HG02852 (cell line): ENCODE measurements around the gene PRKAG1.
"Not testable (repeated sequence)": the region's sequence is repeated elsewhere in the genome, so short reads cannot be mapped to it uniquely, and the experiment has no call there.

Experiments
- ATAC-seq: cut with Tn5 transposase; IDR thresholded peaks from one replicate; pipeline ENCODE4 v1.9.1; 2021; ENCODE audit warnings: mild to moderate bottlenecking, moderate library complexity; ENCODE audit not compliant: unreplicated experiment

The PRKAG1 gene

GRCh38 chr12:49018261-49019119 lies at the start of gene PRKAG1:
TSS of gene PRKAG1 (minus strand) at chr12:49018776. CDS start at chr12:49018740, 36 bp downstream.
- peak; percentile 85 for ATAC-seq

GRCh38 chr12:49066120-49066519 lies 47.5 kb upstream of the PRKAG1 start:
- ATAC-seq, result no peak

- no peak for ATAC-seq
Measured at GRCh38 chr12:49064767-49065152, 46.2 kb upstream of the PRKAG1 start.

DNA sequence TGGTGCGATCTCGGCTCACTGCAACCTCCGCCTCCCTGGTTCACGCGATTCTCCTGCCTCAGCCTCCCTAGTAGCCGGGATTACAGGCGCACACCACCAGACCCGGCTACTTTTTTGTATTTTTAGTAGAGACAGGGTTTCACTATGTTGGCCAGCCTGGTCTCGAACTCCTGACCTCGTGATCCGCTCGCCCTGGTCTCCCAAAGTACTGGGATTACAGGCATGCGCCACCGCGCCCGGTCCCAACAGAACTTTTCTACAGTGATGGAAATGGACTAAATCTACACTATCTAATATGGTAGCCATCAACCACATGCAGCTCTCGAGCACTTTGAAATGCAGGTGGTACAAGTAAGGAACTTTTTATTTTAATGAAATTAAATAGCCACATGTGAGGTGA lies 43.3 kb upstream of the PRKAG1 start:
- not testable (repeated sequence) for ATAC-seq

DNA sequence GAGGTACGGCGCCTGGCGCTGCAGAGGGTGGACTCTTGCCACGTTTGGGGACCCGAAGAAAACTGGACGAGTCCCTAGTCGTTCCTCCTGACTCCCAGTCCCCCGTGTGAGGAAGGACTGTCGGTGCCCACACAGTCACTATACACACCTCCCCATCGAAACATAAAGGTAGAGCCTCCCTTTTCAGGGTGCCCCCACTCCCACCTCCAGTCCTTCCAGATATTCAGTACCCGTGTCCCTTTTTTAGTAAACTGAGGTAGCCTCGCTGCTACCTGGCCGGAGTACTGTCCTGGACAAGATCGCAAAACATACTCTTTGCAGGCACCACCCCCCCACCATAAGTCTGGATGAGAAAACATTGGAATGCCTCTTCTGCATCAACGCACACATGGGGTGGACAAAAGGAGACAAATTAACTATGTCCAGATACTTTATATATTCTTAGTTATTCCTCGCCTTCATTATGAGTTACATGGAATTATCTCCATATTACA lies 42.6 kb upstream of the PRKAG1 start:
- no peak for ATAC-seq

GRCh38 chr12:49060237-49061156 lies 41.9 kb upstream of the PRKAG1 start, which contains the start of gene KMT2D:
TSS of gene KMT2D (minus strand) at chr12:49060794. CDS start at chr12:49055324, 5,470 bp downstream.
- ATAC-seq, result peak; percentile 49

DNA sequence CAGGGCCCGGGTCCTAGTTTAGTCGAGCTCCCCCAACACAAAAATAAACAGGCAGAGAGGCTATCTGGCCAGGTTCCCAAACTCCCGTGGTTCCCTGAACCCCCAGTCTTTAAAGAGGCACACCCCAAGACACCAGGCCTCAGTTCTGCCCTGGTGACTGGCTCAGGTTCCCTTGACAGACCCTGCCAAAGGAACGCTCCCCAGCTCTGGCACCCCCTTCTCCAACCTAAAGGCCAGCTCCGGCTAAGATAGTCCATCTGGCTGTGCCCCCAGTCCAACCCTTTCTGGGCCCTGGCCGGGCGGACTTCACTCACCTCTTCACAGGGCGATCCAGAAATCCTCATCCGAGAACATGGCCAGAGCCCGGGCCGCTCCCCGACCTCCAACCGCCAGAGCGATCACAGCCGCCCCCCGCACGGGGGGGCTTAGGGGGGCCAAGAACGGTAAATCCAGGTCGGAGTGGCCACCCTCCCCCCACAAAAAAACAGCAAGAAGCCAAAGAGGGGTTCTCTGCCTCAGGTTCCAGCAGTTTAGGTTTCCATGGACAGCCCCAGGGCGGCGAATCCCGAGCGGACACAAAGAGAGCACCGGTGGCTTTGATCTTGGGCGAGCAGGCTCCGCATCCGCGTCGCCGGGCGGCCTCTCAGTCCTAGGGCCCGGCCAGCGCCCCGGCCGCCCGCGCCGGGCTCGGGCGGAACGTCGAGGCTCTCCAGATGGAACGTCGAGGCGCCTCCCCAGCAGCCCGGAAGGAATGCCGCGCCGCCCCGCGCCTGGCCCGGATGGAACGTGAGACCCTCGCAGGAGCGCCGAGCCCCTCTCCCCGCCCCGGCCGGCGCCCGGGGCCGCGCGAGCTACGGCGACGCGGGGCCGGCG lies 41.0 kb upstream of the PRKAG1 start:
- peak; percentile 13 for ATAC-seq

- no peak for ATAC-seq
Measured at GRCh38 chr12:49059045-49059298, 40.4 kb upstream of the PRKAG1 start.

GRCh38 chr12:49058366-49059044 lies 39.9 kb upstream of the PRKAG1 start:
- no peak for ATAC-seq

GRCh38 chr12:49057888-49058287 lies 39.3 kb upstream of the PRKAG1 start:
- no peak for ATAC-seq

DNA sequence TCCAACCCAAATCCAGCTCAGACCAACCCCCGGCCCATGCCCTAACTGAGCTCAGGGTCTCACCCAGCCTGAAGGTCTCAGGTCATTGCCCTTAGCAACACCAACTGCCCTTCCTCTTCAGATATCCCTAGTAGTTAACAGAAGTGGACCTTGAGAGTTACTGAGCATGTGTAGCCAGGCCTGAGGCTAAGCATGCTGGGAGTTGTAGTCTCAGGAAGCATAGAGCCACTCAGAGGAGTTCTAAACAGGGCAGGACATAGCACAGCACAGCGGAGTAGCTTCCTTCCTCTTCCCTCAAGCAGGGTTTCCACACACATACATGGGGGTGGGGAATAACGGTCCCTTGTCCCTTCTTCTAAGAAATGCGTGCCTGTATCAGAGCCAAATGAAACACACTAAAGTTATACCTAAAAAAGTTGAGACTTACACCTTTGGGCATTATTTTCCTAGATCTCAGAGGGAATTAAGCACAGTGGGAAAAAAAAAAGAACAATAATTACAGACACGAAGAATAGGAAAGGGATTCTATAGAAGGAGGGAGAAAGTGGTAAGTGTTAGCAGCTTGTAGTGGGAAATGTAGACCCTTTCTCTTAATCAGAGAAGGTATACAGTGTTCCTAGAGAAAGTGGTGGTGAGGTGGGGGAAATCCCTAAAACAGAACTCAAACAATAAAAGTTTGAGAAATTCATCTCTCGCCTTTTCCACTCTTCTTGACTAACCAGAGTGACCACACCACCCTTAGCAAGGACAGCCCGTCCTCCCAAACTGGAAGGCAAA lies 37.6 kb upstream of the PRKAG1 start:
- peak; percentile 68 for ATAC-seq

GRCh38 chr12:49055092-49055491 lies 36.5 kb upstream of the PRKAG1 start:
- ATAC-seq, result no peak

DNA sequence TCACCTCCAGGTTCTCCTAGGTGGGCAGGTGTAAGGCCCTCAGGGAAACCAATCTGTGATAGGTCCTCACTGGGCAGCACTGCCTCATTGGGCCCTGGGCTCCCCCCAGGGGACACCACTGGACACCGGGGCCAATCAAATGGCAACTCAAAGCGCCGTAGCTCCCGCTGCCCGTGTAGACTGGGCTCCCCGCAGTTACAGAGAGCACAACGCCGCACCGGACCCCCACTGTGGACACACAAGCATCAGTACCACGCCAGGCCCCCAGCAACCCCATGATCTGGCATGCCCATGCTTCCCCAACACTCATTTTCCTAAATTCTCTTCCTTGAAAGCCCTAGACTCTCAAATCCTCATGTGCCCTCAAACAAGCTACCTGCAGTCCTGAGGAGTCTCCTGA lies 35.9 kb upstream of the PRKAG1 start:
- no peak for ATAC-seq

DNA sequence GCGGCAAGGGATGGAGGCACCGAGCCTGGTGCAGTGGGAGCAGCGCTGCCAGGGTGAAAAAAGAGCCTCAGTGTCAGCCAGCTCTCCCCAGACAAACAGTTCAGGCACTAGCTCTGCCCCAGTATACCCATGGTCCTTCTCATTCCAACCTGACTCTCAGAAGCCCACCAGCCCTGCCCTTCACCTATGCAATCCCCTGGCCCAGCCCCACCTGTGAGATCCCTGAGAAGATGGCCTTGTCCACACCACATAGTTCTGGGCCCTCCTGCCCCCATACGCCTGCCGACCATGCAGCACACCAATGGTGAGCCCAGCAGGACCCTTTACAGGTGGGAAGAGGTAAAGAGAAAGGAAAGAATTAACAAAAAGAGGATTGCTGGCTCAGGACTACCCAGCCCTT lies 35.5 kb upstream of the PRKAG1 start:
- ATAC-seq, result no peak

- ATAC-seq, result no peak
Measured at GRCh38 chr12:49052451-49053208, 34.1 kb upstream of the PRKAG1 start.

- no peak for ATAC-seq
Measured at GRCh38 chr12:49051777-49052438, 33.3 kb upstream of the PRKAG1 start.

DNA sequence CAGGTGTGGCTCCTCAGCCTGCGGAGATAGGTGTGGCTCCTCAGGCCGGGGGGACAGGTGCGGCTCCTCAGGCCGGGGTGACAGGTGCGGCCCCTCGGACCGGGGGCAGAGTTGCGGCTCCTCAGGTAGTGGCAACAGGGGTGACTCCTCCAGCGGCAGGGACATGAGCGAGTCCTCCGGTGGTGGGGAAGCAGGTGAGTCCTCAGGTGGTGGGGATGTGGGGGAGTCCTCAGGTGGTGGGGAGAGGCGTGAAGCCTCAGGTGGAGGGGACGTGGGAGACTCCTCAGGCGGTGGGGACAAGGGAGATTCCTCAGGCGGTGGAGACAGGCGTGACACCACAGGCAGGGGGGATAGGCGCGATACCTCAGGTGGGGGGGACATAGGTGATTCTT lies 32.8 kb upstream of the PRKAG1 start:
- ATAC-seq, result no peak
